Measurements from ENCODE around the gene UTRN.

The UTRN gene

DNA sequence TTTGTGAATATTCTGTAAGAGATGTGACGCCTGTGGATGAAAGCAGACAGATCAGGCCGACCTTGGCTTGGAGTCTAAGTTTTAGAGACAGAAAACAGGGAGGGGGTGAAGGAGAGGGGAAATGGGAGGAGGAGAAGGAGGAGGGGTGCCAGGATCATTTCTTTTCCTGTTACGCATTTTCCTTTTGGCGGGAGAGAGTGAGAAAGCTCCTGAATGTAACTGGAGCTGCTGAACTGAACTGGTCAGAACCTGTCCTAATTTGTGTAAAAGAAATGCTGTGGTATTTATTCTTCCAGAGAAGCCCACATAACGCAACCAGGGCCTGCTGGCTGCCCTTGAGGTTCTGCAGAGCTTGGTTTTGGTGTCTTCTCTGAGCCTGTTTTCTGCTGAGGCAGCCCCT, 41.9 kb downstream of the UTRN start:
- ChIA-PET POLR2A (no interaction called here), CTCF (no interaction called here)
- TF ChIP-seq ZNF384 (IDR thresholded peaks at IDR 0.05) (no peak), SUZ12 (IDR thresholded peaks at IDR 0.05) (no peak), NFRKB (IDR thresholded peaks at IDR 0.05) (no peak), ELF4 (IDR thresholded peaks at IDR 0.05) (no peak), CTBP1 (IDR thresholded peaks at IDR 0.05; ENCODE audit: borderline replicate concordance) (no peak), FOXM1 (IDR thresholded peaks at IDR 0.05; ENCODE audit: borderline replicate concordance) (no peak), HDGF (IDR thresholded peaks at IDR 0.05; ENCODE audit: borderline replicate concordance) (no peak), L3MBTL2 (conservative IDR thresholded peaks at IDR 0.05) (no peak), LEF1 (IDR thresholded peaks at IDR 0.05; ENCODE audit: borderline replicate concordance) (no peak)
- DNase-seq (ENCODE audit: extremely low spot score), result no peak

DNA sequence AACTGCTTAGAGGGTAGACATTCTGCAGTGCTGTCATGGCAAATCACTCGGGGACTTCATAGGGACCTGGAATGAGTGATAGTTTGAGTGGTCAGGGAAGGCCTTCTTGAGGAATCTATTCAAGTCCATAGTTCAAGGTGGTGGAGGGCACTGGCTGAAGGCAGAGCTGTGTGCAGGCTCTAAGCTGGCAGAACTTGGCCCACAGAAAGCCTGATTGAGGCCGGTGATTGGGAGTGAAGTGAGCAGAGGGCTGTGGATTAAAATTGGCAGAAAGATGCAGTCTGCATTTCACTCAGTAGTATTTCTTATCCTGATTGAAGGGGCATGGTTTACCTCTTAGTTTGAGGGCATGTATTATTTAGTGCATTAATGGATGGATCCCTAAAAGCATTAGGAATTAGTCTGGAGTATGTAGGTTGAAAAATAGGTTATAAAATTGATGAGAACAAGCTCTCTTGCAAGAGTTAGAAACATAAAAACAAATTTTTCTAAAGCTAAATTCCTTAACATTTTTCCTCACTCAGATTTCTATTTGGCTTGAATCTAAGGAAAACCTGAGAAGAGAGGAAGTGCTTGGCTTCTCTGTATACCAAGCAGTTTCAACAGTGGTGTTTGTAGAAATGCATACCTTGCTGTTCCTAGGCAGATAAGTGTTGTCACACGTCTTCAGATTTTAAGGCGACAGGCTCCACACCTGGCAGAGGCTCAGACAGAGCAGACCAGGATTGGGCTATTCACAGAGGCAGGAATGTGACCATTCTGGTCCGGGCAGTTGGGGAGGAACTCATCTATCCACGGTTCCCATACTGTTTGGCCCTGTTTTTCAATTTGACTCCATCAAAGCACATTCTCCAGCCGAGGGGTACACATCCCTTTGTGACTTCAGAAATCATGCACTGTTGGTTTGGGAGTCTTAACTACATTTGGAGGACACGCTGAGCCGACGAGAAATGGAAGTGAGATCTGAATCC, 45.2 kb downstream of the UTRN start:
- POLR2A ChIA-PET, result interaction anchor here (0.6 kb wide), 1 partner anchor 12 kb away, joined by 3 read pairs; no protein-coding TSS in a partner anchor
- no peak for TF ChIP-seq FOXM1 (IDR thresholded peaks at IDR 0.05; ENCODE audit: borderline replicate concordance)
- TF ChIP-seq ARNT (IDR thresholded peaks at IDR 0.05), result no peak
- no peak for TF ChIP-seq BHLHE40 (IDR thresholded peaks at IDR 0.05; ENCODE audit: borderline replicate concordance)
- no peak for TF ChIP-seq FOXA1 (IDR thresholded peaks at IDR 0.05)
- TF ChIP-seq, protein P1, sequence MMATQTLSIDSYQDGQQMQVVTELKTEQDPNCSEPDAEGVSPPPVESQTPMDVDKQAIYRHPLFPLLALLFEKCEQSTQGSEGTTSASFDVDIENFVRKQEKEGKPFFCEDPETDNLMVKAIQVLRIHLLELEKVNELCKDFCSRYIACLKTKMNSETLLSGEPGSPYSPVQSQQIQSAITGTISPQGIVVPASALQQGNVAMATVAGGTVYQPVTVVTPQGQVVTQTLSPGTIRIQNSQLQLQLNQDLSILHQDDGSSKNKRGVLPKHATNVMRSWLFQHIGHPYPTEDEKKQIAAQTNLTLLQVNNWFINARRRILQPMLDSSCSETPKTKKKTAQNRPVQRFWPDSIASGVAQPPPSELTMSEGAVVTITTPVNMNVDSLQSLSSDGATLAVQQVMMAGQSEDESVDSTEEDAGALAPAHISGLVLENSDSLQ (IDR thresholded peaks at IDR 0.05), result no peak
- TF ChIP-seq SP1 (IDR thresholded peaks at IDR 0.05), result no peak
- TF ChIP-seq FOXK2 (IDR thresholded peaks at IDR 0.05), result no peak
- TF ChIP-seq L3MBTL2 (conservative IDR thresholded peaks at IDR 0.05), result no peak
- TF ChIP-seq ELF4 (IDR thresholded peaks at IDR 0.05), result no peak
- TF ChIP-seq HDGF (IDR thresholded peaks at IDR 0.05; ENCODE audit: borderline replicate concordance), result no peak
- DNase-seq (ENCODE audit: extremely low spot score), result no peak
- CTCF ChIA-PET, result no interaction called here

DNA sequence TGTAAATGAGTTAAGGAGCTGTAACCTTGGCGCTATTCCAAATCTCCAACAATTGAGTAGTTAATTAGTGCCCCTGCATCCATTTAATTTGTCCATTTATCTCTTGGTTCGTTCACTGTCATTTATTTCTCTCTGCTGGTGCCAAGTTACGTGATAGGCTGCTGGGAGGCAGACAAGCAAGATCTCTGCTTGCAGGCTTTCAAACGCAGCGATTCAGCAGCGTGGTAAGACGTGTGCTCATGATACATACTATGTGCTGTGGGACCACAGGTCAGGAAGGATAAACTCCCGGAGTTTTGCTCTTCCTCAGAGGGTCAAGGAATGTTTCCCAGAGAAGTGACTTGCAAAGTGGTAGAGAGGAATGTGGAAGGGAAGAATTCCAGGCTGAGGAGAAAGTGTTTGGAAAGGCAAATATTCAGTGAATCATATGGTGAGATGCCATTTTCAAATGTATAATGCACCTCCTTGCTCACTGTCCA, 46.4 kb downstream of the UTRN start:
- TF ChIP-seq CTBP1 (IDR thresholded peaks at IDR 0.05; ENCODE audit: borderline replicate concordance), result no peak
- CTCF ChIA-PET, result no interaction called here
- POLR2A ChIA-PET, result no interaction called here
- no peak for DNase-seq (ENCODE audit: extremely low spot score)

DNA sequence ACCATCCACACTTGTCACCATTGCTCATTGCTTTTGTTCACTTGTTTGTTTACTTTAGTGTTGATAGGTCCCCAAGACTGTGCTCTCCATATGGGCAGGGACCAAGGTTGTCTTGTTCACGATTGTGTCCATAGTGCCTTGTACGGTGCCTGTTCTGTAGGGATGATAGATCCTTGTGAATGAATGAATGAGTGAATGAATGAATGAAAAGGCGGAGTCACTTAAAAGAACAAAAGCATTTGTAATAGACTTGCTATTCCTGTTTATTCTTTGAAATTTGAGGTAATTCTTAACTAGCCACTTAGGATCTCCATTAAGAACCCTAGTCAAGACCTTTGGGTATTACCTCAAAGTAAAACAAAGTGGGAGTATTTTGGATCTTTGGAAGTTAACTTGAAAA, 47.0 kb downstream of the UTRN start:
- ChIA-PET CTCF (no interaction called here), POLR2A (no interaction called here)
- no peak for DNase-seq (ENCODE audit: extremely low spot score)
- TF ChIP-seq ARNT (IDR thresholded peaks at IDR 0.05), result no peak
- TF ChIP-seq TARDBP (IDR thresholded peaks at IDR 0.05), result no peak
- no peak for TF ChIP-seq CTBP1 (IDR thresholded peaks at IDR 0.05; ENCODE audit: borderline replicate concordance)
- no peak for TF ChIP-seq BHLHE40 (IDR thresholded peaks at IDR 0.05; ENCODE audit: borderline replicate concordance)
- TF ChIP-seq FOXK2 (IDR thresholded peaks at IDR 0.05), result no peak
- TF ChIP-seq LEF1 (IDR thresholded peaks at IDR 0.05; ENCODE audit: borderline replicate concordance), result no peak
- TF ChIP-seq ZNF384 (IDR thresholded peaks at IDR 0.05), result no peak
- no peak for TF ChIP-seq NFRKB (IDR thresholded peaks at IDR 0.05)
- TF ChIP-seq FOXM1 (IDR thresholded peaks at IDR 0.05; ENCODE audit: borderline replicate concordance), result no peak
- TF ChIP-seq SP1 (IDR thresholded peaks at IDR 0.05), result no peak
- no peak for TF ChIP-seq SUZ12 (IDR thresholded peaks at IDR 0.05)
- TF ChIP-seq, protein P1 (IDR thresholded peaks at IDR 0.05), result no peak
- TF ChIP-seq ELF4 (IDR thresholded peaks at IDR 0.05), result no peak
- no peak for TF ChIP-seq FOXA1 (IDR thresholded peaks at IDR 0.05)
- no peak for TF ChIP-seq HDGF (IDR thresholded peaks at IDR 0.05; ENCODE audit: borderline replicate concordance)
- no peak for TF ChIP-seq L3MBTL2 (conservative IDR thresholded peaks at IDR 0.05)

DNA sequence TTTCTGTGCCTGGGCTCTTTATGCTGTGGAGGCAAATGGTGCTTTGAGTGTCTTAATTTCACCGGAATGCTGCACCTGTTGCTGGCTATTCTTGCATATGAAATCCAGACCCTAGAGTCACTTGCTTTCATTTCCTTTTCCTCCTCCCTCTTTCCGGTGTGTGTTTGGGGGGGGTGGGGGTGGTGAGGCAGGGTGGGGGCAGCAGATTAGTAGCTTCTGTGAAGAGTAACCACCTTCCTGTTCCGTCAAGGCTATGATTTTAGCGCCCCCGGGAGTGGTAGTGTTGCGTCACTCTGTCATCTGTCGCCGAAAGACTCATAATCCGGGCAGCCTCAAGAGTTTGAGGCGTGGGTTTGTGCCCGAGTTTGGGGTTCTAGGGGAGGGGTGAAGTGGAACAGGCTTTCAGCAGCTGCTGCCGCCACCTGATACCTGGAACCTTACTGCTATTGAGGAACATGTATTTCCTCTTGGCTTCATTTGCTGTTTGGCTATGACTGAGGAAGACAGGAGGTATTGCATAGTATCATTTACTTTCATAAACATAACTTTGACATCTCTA, 49.1 kb downstream of the UTRN start:
- no peak for TF ChIP-seq FOXM1 (IDR thresholded peaks at IDR 0.05; ENCODE audit: borderline replicate concordance)
- TF ChIP-seq NFRKB (IDR thresholded peaks at IDR 0.05), result no peak
- TF ChIP-seq TARDBP (IDR thresholded peaks at IDR 0.05), result no peak
- TF ChIP-seq, protein P1 (IDR thresholded peaks at IDR 0.05), result no peak
- no peak for TF ChIP-seq LEF1 (IDR thresholded peaks at IDR 0.05; ENCODE audit: borderline replicate concordance)
- TF ChIP-seq L3MBTL2 (conservative IDR thresholded peaks at IDR 0.05), result no peak
- TF ChIP-seq ARNT (IDR thresholded peaks at IDR 0.05), result no peak
- TF ChIP-seq ZNF384 (IDR thresholded peaks at IDR 0.05), result no peak
- TF ChIP-seq FOXK2 (IDR thresholded peaks at IDR 0.05), result no peak
- no peak for TF ChIP-seq SP1 (IDR thresholded peaks at IDR 0.05)
- no peak for TF ChIP-seq SUZ12 (IDR thresholded peaks at IDR 0.05)
- no peak for TF ChIP-seq HDGF (IDR thresholded peaks at IDR 0.05; ENCODE audit: borderline replicate concordance)
- no peak for TF ChIP-seq ELF4 (IDR thresholded peaks at IDR 0.05)
- no peak for TF ChIP-seq CTBP1 (IDR thresholded peaks at IDR 0.05; ENCODE audit: borderline replicate concordance)
- no peak for TF ChIP-seq FOXA1 (IDR thresholded peaks at IDR 0.05)
- DNase-seq (ENCODE audit: extremely low spot score), result no peak
- ChIA-PET POLR2A (no interaction called here), CTCF (no interaction called here)
